ENCODE data around the gene UIMC1.

Gene UIMC1

DNA sequence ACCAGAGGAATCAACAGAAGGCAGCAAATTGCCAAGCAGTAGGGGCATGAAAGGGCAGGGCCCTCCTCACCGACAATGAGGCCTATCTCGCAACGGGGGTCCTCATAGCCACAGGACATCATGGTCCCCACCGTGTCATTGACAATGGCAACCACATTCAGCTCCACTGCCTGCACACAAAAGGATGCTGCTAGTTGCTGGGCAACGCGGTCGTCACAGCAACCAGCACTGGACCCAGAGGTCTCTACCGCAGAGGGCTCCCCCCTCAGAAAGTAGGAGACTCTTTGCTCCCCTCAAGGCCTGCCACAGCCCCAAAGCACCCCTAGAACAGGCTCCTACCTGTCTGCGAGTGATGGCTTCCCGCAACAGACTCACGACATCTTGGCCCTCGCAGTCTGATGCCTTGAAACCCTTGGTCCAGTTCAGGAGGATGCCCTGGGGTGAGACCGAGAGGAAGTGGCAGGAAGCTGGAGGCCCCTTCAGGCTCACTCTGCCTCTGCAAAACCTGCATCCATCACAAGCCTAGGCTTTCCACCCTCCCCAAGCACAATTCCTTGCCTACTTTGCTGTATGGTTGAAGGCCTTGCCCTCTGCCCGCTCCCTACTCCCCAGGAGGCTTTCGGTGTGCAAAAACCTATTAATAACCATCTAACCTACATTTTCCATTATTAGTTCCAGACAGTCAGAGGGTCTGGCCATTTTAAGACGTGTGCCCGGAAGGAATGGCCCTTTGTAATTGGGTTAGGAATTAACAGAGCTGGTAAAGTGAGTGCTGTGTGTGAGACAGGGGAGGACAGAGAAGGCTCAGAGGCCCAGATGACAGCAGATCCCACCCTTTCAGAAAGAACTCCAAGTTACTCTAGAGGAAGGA is 122.6 kb downstream of the UIMC1 start (continued):
- TF ChIP-seq ZNF248 (tag by site-specific recombination; IDR thresholded peaks at IDR 0.05), result no peak
- no peak for TF ChIP-seq ZNF670 (tag by site-specific recombination; IDR thresholded peaks at IDR 0.05; ENCODE audit: low read depth)
- TF ChIP-seq YY1 (tag by site-specific recombination; IDR thresholded peaks at IDR 0.05), result no peak
- no peak for TF ChIP-seq MZF1 (tag by site-specific recombination; IDR thresholded peaks at IDR 0.05; ENCODE audit: borderline replicate concordance)
- no peak for TF ChIP-seq ZXDB (tag by site-specific recombination; IDR thresholded peaks at IDR 0.05)
- TF ChIP-seq KLF7 (tag by site-specific recombination; IDR thresholded peaks at IDR 0.05; ENCODE audit: borderline replicate concordance), result no peak

DNA sequence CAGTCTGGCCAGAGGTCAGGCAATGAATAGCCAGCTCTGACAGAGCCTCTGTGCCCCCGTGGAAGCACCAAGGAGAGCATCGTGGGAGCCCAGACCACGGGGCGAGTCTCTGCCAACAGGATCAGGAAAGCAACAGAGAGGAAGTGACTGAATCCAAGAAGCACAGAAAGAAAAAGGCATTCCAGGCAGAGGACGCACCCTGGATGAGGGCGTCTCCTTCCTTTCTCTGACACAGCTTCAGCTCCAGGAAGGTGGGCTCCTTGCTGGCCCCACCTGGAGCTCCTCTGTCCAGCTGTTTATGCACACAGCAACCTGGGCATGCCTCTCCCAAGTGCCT is 124.0 kb downstream of the UIMC1 start:
- no peaks in the 10 kb centered on the region for H3K4me1 ChIP-seq (ENCODE audit: control insufficient read depth, insufficient read depth, low read length)
- no peak overlapping the region for H3K4me3 ChIP-seq (ENCODE audit: low read depth, low read length)
- CTCF ChIA-PET, result interaction anchor here (0.7 to 1.1 kb wide), 2 partner anchors 18 to 190 kb away, joined by 3 read pairs; no protein-coding TSS in a partner anchor
- H3K36me3 ChIP-seq (ENCODE audit: control insufficient read depth in 2 of 2, insufficient read depth in 1 of 2, low read length in 2 of 2), result no peaks in the 10 kb centered on the region
- H3K27ac ChIP-seq (ENCODE audit: extremely low read depth, low read depth, low read length), result no peak overlapping the region
- no peaks in the 10 kb centered on the region for H3K9me3 ChIP-seq (ENCODE audit: control insufficient read depth, insufficient read depth, low read depth, low read length)
- TF ChIP-seq ZNF214 (tag by site-specific recombination; IDR thresholded peaks at IDR 0.05; ENCODE audit: borderline replicate concordance) (no peak), SP7 (tag by site-specific recombination; IDR thresholded peaks at IDR 0.05) (no peak), ZNF354C (tag by site-specific recombination; IDR thresholded peaks at IDR 0.05; ENCODE audit: borderline replicate concordance, low read depth) (no peak), RBAK (tag by site-specific recombination; IDR thresholded peaks at IDR 0.05) (no peak), ZNF175 (tag by site-specific recombination; IDR thresholded peaks at IDR 0.05) (no peak), ZNF426 (tag by site-specific recombination; IDR thresholded peaks at IDR 0.05) (no peak), ZNF423 (tag by site-specific recombination; IDR thresholded peaks at IDR 0.05) (no peak), ZNF366 (tag by site-specific recombination; conservative IDR thresholded peaks at IDR 0.05) (no peak), OSR2 (tag by site-specific recombination; IDR thresholded peaks at IDR 0.05) (no peak), ZNF223 (tag by site-specific recombination; IDR thresholded peaks at IDR 0.05) (no peak), ZBTB17 (tag by site-specific recombination; IDR thresholded peaks at IDR 0.05) (no peak), ZFP41 (tag by site-specific recombination; IDR thresholded peaks at IDR 0.05; ENCODE audit: borderline replicate concordance) (no peak)
- TF ChIP-seq, protein P1, sequence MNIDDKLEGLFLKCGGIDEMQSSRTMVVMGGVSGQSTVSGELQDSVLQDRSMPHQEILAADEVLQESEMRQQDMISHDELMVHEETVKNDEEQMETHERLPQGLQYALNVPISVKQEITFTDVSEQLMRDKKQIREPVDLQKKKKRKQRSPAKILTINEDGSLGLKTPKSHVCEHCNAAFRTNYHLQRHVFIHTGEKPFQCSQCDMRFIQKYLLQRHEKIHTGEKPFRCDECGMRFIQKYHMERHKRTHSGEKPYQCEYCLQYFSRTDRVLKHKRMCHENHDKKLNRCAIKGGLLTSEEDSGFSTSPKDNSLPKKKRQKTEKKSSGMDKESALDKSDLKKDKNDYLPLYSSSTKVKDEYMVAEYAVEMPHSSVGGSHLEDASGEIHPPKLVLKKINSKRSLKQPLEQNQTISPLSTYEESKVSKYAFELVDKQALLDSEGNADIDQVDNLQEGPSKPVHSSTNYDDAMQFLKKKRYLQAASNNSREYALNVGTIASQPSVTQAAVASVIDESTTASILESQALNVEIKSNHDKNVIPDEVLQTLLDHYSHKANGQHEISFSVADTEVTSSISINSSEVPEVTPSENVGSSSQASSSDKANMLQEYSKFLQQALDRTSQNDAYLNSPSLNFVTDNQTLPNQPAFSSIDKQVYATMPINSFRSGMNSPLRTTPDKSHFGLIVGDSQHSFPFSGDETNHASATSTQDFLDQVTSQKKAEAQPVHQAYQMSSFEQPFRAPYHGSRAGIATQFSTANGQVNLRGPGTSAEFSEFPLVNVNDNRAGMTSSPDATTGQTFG (tag by site-specific recombination; IDR thresholded peaks at IDR 0.05; ENCODE audit: borderline replicate concordance), result no peak
- POLR2A ChIA-PET, result interaction anchor here (0.6 kb wide), 1 partner anchor 19 kb away, joined by 7 read pairs; no protein-coding TSS in a partner anchor

DNA sequence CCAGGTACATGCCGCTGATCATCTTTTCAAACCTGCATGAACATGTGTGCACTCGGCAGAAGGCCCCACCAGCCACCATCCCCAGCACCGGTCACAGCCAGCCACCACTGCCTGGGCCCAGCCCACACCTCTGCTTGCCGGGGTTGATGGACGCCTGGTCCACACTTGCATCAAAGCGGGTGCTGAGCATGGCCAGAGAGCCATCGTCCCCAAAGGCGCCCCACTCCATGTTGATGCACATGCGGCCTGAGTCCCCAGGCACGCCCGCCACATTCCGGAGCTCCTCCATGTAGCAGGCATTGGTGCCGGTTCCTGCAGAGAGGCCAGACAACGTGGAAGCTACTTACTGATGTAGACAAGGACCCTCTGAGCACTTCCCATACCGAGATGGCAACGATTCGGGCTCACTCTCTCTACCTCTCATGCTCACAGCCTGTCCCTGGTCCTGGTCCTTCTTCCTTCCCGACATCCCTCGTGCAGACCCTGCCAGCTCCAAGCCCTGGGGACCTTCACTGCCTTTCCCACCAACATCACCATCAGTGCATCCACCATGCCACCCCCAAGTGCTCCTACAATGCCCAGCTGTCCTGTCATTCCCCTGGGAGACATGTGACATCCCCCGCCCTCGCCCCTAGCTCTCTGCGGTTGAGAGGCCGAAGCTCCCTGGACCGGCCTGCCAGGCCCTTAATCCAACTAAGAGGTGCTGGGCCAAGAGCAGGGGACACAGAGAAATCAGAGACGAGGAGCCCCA is 124.6 kb downstream of the UIMC1 start:
- H3K4me3 ChIP-seq (ENCODE audit: low read depth, low read length), result no peak overlapping the region
- no peaks in the 10 kb centered on the region for H3K4me1 ChIP-seq (ENCODE audit: control insufficient read depth, insufficient read depth, low read length)
- no peak overlapping the region for H3K27ac ChIP-seq (ENCODE audit: extremely low read depth, low read depth, low read length)
- TF ChIP-seq ZNF350 (tag by site-specific recombination; IDR thresholded peaks at IDR 0.05), result no peak
- TF ChIP-seq ZNF48 (tag by site-specific recombination; IDR thresholded peaks at IDR 0.05), result no peak
- TF ChIP-seq, protein P2, sequence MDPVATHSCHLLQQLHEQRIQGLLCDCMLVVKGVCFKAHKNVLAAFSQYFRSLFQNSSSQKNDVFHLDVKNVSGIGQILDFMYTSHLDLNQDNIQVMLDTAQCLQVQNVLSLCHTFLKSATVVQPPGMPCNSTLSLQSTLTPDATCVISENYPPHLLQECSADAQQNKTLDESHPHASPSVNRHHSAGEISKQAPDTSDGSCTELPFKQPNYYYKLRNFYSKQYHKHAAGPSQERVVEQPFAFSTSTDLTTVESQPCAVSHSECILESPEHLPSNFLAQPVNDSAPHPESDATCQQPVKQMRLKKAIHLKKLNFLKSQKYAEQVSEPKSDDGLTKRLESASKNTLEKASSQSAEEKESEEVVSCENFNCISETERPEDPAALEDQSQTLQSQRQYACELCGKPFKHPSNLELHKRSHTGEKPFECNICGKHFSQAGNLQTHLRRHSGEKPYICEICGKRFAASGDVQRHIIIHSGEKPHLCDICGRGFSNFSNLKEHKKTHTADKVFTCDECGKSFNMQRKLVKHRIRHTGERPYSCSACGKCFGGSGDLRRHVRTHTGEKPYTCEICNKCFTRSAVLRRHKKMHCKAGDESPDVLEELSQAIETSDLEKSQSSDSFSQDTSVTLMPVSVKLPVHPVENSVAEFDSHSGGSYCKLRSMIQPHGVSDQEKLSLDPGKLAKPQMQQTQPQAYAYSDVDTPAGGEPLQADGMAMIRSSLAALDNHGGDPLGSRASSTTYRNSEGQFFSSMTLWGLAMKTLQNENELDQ (tag by site-specific recombination; IDR thresholded peaks at IDR 0.05; ENCODE audit: low read depth), result no peak
- TF ChIP-seq YY1 (tag by site-specific recombination; IDR thresholded peaks at IDR 0.05), result no peak
- TF ChIP-seq ZNF530 (tag by site-specific recombination; IDR thresholded peaks at IDR 0.05; ENCODE audit: low read depth), result no peak
- TF ChIP-seq ZNF792 (tag by site-specific recombination; IDR thresholded peaks at IDR 0.05), result no peak
- H3K36me3 ChIP-seq (ENCODE audit: control insufficient read depth in 2 of 2, insufficient read depth in 1 of 2, low read length in 2 of 2), result no peaks in the 10 kb centered on the region
- CTCF ChIA-PET, result interaction anchor here (0.7 to 1.1 kb wide), 2 partner anchors 19 to 190 kb away, joined by 3 read pairs; no protein-coding TSS in a partner anchor
- no peaks in the 10 kb centered on the region for H3K9me3 ChIP-seq (ENCODE audit: control insufficient read depth, insufficient read depth, low read depth, low read length)
- POLR2A ChIA-PET, result interaction anchor here (0.6 kb wide), 1 partner anchor 20 kb away, joined by 7 read pairs; no protein-coding TSS in a partner anchor

All from HEK293 (cell line).